IMR-90 (cell line): ENCODE results near the gene CROCC. TPM values are rescaled to one million over a fixed set of nuclear protein-coding genes. Genes with fewer than 3 reads are reported as not detected.

Source experiments
- ATAC-seq: fragments of 200-7000 bp; cut with Tn5 transposase; 2 replicates; pipeline ENCODE4 v1.9.1; 2020; ENCODE audit warnings: low read depth, mild to moderate bottlenecking, moderate library complexity
- BruUV-seq: library from RNA; stranded (reverse); fragments of 400-500 nt; replicated peaks from 2 replicates; lab custom pipeline; 2021; lab: Mats Ljungman, UMichigan
- CTCF ChIA-PET: fragments of 300-600 bp; formaldehyde crosslinking; extraction: SDS; loops from one replicate; lab custom pipeline; 2021; ENCODE audit warnings: antibody characterized with exemption; lab: Yijun Ruan, JAX
- POLR2A ChIA-PET: fragments of 300-600 bp; sonication (Branson Sonifier 250); formaldehyde crosslinking; loops from one replicate; lab custom pipeline; 2022; ENCODE audit warnings: antibody characterized with exemption; ENCODE audit not compliant: unreplicated experiment; lab: Charles Lee
- DNase-seq: peaks from one replicate; pipeline ENCODE4 v3.0.0; 2013
- H2AFZ ChIP-seq: replicated peaks from 2 replicates; pipeline ENCODE3; 2013; ENCODE audit warnings: low read length, mild to moderate bottlenecking; ENCODE audit not compliant: poor library complexity
- H2AK5ac ChIP-seq: 2 replicates; pipeline ENCODE4 v1.6.1; 2013; ENCODE audit warnings: low read depth, low read length, inconsistent platforms
- H2AK9ac ChIP-seq: replicated peaks from 2 replicates; pipeline ENCODE3; 2013; ENCODE audit warnings: mild to moderate bottlenecking, low read depth, low read length, moderate library complexity; ENCODE audit not compliant: poor library complexity
- H2BK120ac ChIP-seq: 2 replicates; pipeline ENCODE4 v1.6.1; 2013; ENCODE audit warnings: low read depth, low read length, inconsistent platforms
- H2BK15ac ChIP-seq: 3 replicates; pipeline ENCODE4 v1.6.1; 2013; ENCODE audit warnings: low read depth, low read length, inconsistent platforms
- H2BK20ac ChIP-seq: 2 replicates; pipeline ENCODE4 v1.6.1; 2013; ENCODE audit warnings: low read depth, mild to moderate bottlenecking, inconsistent platforms, low read length, moderate library complexity
- H2BK5ac ChIP-seq: 2 replicates; pipeline ENCODE4 v1.6.1; 2013; ENCODE audit warnings: mild to moderate bottlenecking, low read depth, low read length, inconsistent platforms; ENCODE audit not compliant: poor library complexity, severe bottlenecking
- H3K14ac ChIP-seq: replicated peaks from 2 replicates; pipeline ENCODE4 v1.6.1; 2013; ENCODE audit warnings: low read depth, low read length, inconsistent platforms
- H3K18ac ChIP-seq: 2 replicates; pipeline ENCODE4 v1.6.1; 2013; ENCODE audit warnings: low read depth, low read length, control low read depth
- H3K23ac ChIP-seq: 2 replicates; pipeline ENCODE4 v1.6.1; 2013; ENCODE audit warnings: low read depth, low read length, inconsistent platforms
- H3K27ac ChIP-seq: 2 replicates; pipeline ENCODE4 v1.5.1; 2013; ENCODE audit warnings: mild to moderate bottlenecking, control low read depth, low read length; ENCODE audit not compliant: insufficient read depth
- H3K27me3 ChIP-seq: 2 replicates; pipeline ENCODE4 v1.6.1; 2013; ENCODE audit warnings: low read length; ENCODE audit not compliant: control insufficient read depth, insufficient read depth
- H3K36me3 ChIP-seq: 2 replicates; pipeline ENCODE4 v1.6.1; 2013; ENCODE audit warnings: low read length, mixed read lengths; ENCODE audit not compliant: control insufficient read depth, insufficient read depth
- H3K4ac ChIP-seq: 2 replicates; pipeline ENCODE4 v1.6.1; 2013; ENCODE audit warnings: low read depth, low read length, inconsistent platforms
- H3K4me1 ChIP-seq: 2 replicates; pipeline ENCODE4 v1.6.1; 2013; ENCODE audit warnings: low read length, mixed read lengths; ENCODE audit not compliant: control insufficient read depth, insufficient read depth
- H3K4me2 ChIP-seq: 2 replicates; pipeline ENCODE4 v1.6.1; 2013; ENCODE audit warnings: low read depth, mild to moderate bottlenecking, control low read depth, low read length, moderate library complexity
- H3K4me3 ChIP-seq: 2 replicates; pipeline ENCODE4 v1.5.1; 2013; ENCODE audit warnings: low read depth, mild to moderate bottlenecking, control low read depth, low read length, moderate library complexity; ENCODE audit not compliant: insufficient read depth
- H3K56ac ChIP-seq: 2 replicates; pipeline ENCODE4 v1.6.1; 2013; ENCODE audit warnings: low read length, inconsistent platforms; ENCODE audit not compliant: insufficient read depth; ENCODE audit errors: extremely low read depth
- H3K79me1 ChIP-seq, 2 experiments: 2 replicates each; pipeline ENCODE4 v1.6.1; 2013; ENCODE audit warnings: low read length in 2 of 2, inconsistent platforms in 1 of 2, low read depth in 1 of 2
- H3K9ac ChIP-seq: 2 replicates; pipeline ENCODE4 v1.6.1; 2013; ENCODE audit warnings: low read depth, low read length, control low read depth
- H3K9me1 ChIP-seq: 2 replicates; pipeline ENCODE4 v1.6.1; 2013; ENCODE audit warnings: low read length, inconsistent platforms; ENCODE audit not compliant: insufficient read depth
- H3K9me3 ChIP-seq: 2 replicates; pipeline ENCODE4 v1.6.1; 2013; ENCODE audit warnings: low read length; ENCODE audit not compliant: control insufficient read depth, insufficient read depth
- H4K20me1 ChIP-seq: 2 replicates; pipeline ENCODE4 v1.6.1; 2013; ENCODE audit warnings: low read length, inconsistent platforms; ENCODE audit not compliant: insufficient read depth
- H4K5ac ChIP-seq: 2 replicates; pipeline ENCODE4 v1.6.1; 2013; ENCODE audit warnings: mild to moderate bottlenecking, low read depth, low read length, control low read depth
- H4K8ac ChIP-seq, 2 experiments: 2 replicates each; pipeline ENCODE4 v1.6.1; 2013; ENCODE audit warnings: low read depth in 2 of 2, low read length in 2 of 2, control low read depth in 1 of 2, inconsistent platforms in 1 of 2
- H4K91ac ChIP-seq: 2 replicates; pipeline ENCODE4 v1.6.1; 2013; ENCODE audit warnings: low read depth, low read length, inconsistent platforms; ENCODE audit not compliant: insufficient read depth
- BHLHE40 ChIP-seq: fragments of 150-350 bp; IDR thresholded peaks from 2 replicates; pipeline ENCODE4 v1.6.1; 2016; ENCODE audit warnings: mild to moderate bottlenecking, low read depth, low read length
- CEBPB ChIP-seq: IDR thresholded peaks from 2 replicates; pipeline ENCODE4 v1.6.1; 2012; ENCODE audit warnings: low read depth, low read length, improper control_type of control experiment
- CHD1 ChIP-seq: IDR thresholded peaks from 2 replicates; pipeline ENCODE4 v1.6.1; 2012; ENCODE audit warnings: low read depth, low read length, improper control_type of control experiment
- MAFK ChIP-seq: IDR thresholded peaks from 2 replicates; pipeline ENCODE4 v1.6.1; 2012; ENCODE audit warnings: low read depth, low read length, improper control_type of control experiment
- MXI1 ChIP-seq: IDR thresholded peaks from 2 replicates; pipeline ENCODE4 v1.6.1; 2012; ENCODE audit warnings: low read depth, mild to moderate bottlenecking, low read length, moderate library complexity, borderline replicate concordance
- NFE2L2 ChIP-seq: fragments of 150-350 bp; IDR thresholded peaks from 2 replicates; pipeline ENCODE4 v1.6.1; 2016; ENCODE audit warnings: low read depth, mild to moderate bottlenecking, low read length
- POLR2A ChIP-seq: IDR thresholded peaks from 2 replicates; pipeline ENCODE4 v1.6.1; 2012; ENCODE audit warnings: mild to moderate bottlenecking, low read depth, low read length
- RAD21 ChIP-seq: IDR thresholded peaks from 2 replicates; pipeline ENCODE4 v1.6.1; 2012; ENCODE audit warnings: low read length, improper control_type of control experiment
- RCOR1 ChIP-seq: IDR thresholded peaks from 2 replicates; pipeline ENCODE4 v1.6.1; 2012; ENCODE audit warnings: mild to moderate bottlenecking, low read length, improper control_type of control experiment; ENCODE audit not compliant: insufficient replicate concordance
- SMC3 ChIP-seq: fragments of 150-350 bp; IDR thresholded peaks from 2 replicates; pipeline ENCODE4 v1.6.1; 2016; ENCODE audit warnings: low read depth, mild to moderate bottlenecking, antibody characterized with exemption, low read length, moderate library complexity
- WGBS, 2 experiments: methylation state at CpG; one replicate each; pipeline versions ENCODE4 v1.1.5 to v1.1.7; 2013; ENCODE audit warnings: missing lambda C conversion rate in 2 of 2; ENCODE audit not compliant: insufficient read length in 1 of 2; ENCODE audit errors: extremely low coverage in 2 of 2; 5-methylcytosine and 5-hydroxymethylcytosine counted together
- dilution Hi-C: fragments of 300-500 bp; cut with HindIII; formaldehyde crosslinking; loops from one replicate; pipeline ENCODE4 v1.14.3; 2018; ENCODE audit warnings: low sequenced_read_pairs; ENCODE audit not compliant: unreplicated experiment
- in situ Hi-C: fragments of 300-500 bp; cut with MboI; formaldehyde crosslinking; loops from 3 replicates; pipeline ENCODE4 v1.14.3; 2019; ENCODE audit warnings: low sequenced_read_pairs, inconsistent platforms, mixed read lengths
- intact Hi-C: fragments of 100-400 bp; cut with micrococcal nuclease; formaldehyde crosslinking; loops from 2 replicates; pipeline ENCODE4 v1.10.0; 2022
- polyA plus RNA-seq, 3 experiments: library from polyadenylated mRNA; depleted of rRNA; stranded (reverse); fragments of >200 nt; gene quantifications; 2 replicates each; pipeline ENCODE4 v1.2.3, GENCODE V29; 2012; ENCODE audit warnings: low replicate concordance in 1 of 3
- total RNA-seq: library from RNA; depleted of rRNA; stranded (reverse); fragments of >200 nt; gene quantifications from 2 replicates; pipeline ENCODE4 v1.2.3, GENCODE V29; 2012
- TF ChIP-seq, protein P1 (sequence below): fragments of 150-350 bp; IDR thresholded peaks from 2 replicates; pipeline ENCODE4 v1.6.1; 2016; ENCODE audit warnings: low read depth, mild to moderate bottlenecking, low read length, moderate library complexity, borderline replicate concordance
- TF ChIP-seq, protein P2 (sequence below): fragments of 150-350 bp; IDR thresholded peaks from 2 replicates; pipeline ENCODE4 v1.6.1; 2017; ENCODE audit warnings: mild to moderate bottlenecking, antibody characterized with exemption, low read length, low read depth
- TF ChIP-seq, protein P3 (sequence below): conservative IDR thresholded peaks from 2 replicates; pipeline ENCODE4 v1.5.1; 2012; ENCODE audit warnings: mild to moderate bottlenecking, low read depth, low read length, improper control_type of control experiment

The CROCC gene
- total and polyA plus RNA-seq, 2 of the 4 experiments (the other 2 are of a cell fraction) = 7.5 to 13.7 TPM

DNA sequence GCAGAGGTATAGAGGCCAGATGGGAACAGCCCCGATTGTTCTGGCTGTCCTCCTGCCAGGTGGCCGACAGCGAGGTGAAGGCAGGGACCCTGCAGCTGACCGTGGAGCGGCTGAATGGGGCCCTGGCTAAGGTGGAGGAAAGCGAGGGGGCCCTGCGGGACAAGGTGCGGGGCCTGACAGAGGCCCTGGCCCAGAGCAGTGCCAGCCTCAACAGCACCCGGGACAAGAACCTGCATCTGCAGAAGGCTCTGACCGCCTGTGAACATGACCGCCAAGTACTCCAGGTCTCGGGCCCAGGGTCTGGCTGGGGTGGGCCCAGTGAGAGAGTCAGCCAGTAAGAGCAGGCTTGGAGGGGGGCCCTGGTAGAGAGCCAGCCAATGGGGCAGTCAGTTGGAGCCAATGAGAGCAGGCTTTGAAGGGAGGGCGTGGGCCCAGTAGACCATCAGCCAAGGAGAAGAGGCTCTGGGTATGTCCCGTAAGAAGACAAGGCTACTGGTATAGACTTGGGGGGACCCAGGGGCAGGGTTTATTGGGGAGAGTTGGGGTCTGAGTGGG, 47.4 kb downstream of the CROCC start:
- ATAC-seq = no peak
- H4K91ac ChIP-seq = no peak overlapping the region
- DNase-seq = no peak
- WGBS, 2 experiments = 85% methylated on average over 9 of the region's 14 CpGs; no CpG with 5 or more reads in 1 of the 2 experiments
- dilution Hi-C loops = no loop called here
- H2BK20ac ChIP-seq = no peak overlapping the region
- H2BK120ac ChIP-seq = no peak overlapping the region
- H3K27me3 ChIP-seq = no peaks in the 10 kb centered on the region; the same call in 1 of the 2 replicates
- H3K56ac ChIP-seq = no peak overlapping the region
- H2BK15ac ChIP-seq = no peak overlapping the region
- in situ Hi-C loops = no loop called here
- H4K20me1 ChIP-seq = peaks cover 12% of the 10 kb centered on the region
- H2BK5ac ChIP-seq = no peak overlapping the region
- no peak overlapping the region for H3K4ac ChIP-seq
- no peak overlapping the region for H2AFZ ChIP-seq
- no peak overlapping the region for H3K27ac ChIP-seq
- H3K14ac ChIP-seq = no peak overlapping the region
- no peak overlapping the region for H3K4me3 ChIP-seq
- H3K79me1 ChIP-seq = no peaks in the 10 kb centered on the region
- no peak overlapping the region for H4K5ac ChIP-seq
- H3K4me2 ChIP-seq = no peak overlapping the region
- H2AK9ac ChIP-seq = no peak overlapping the region
- H3K4me1 ChIP-seq = peaks cover 7% of the 10 kb centered on the region
- H3K9ac ChIP-seq = no peak overlapping the region
- no peak overlapping the region for H2AK5ac ChIP-seq
- ChIA-PET POLR2A (no interaction called here), CTCF (no interaction called here)
- H4K8ac ChIP-seq = no peak overlapping the region
- no peak overlapping the region for H3K18ac ChIP-seq
- intact Hi-C loops = no loop called here
- no peaks in the 10 kb centered on the region for H3K9me1 ChIP-seq
- no peaks in the 10 kb centered on the region for H3K9me3 ChIP-seq
- no TSS peak for BruUV-seq
- no peak overlapping the region for H3K23ac ChIP-seq
- TF ChIP-seq CEBPB (no peak), RCOR1 (no peak), NFE2L2 (no peak), POLR2A (no peak), RAD21 (no peak), MAFK (no peak), CHD1 (no peak), SMC3 (no peak), MXI1 (no peak), BHLHE40 (no peak)
- TF ChIP-seq, protein P1, sequence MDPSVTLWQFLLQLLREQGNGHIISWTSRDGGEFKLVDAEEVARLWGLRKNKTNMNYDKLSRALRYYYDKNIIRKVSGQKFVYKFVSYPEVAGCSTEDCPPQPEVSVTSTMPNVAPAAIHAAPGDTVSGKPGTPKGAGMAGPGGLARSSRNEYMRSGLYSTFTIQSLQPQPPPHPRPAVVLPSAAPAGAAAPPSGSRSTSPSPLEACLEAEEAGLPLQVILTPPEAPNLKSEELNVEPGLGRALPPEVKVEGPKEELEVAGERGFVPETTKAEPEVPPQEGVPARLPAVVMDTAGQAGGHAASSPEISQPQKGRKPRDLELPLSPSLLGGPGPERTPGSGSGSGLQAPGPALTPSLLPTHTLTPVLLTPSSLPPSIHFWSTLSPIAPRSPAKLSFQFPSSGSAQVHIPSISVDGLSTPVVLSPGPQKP = no peak
- TF ChIP-seq, protein P2, sequence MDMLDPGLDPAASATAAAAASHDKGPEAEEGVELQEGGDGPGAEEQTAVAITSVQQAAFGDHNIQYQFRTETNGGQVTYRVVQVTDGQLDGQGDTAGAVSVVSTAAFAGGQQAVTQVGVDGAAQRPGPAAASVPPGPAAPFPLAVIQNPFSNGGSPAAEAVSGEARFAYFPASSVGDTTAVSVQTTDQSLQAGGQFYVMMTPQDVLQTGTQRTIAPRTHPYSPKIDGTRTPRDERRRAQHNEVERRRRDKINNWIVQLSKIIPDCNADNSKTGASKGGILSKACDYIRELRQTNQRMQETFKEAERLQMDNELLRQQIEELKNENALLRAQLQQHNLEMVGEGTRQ = no peak
- TF ChIP-seq, protein P3, sequence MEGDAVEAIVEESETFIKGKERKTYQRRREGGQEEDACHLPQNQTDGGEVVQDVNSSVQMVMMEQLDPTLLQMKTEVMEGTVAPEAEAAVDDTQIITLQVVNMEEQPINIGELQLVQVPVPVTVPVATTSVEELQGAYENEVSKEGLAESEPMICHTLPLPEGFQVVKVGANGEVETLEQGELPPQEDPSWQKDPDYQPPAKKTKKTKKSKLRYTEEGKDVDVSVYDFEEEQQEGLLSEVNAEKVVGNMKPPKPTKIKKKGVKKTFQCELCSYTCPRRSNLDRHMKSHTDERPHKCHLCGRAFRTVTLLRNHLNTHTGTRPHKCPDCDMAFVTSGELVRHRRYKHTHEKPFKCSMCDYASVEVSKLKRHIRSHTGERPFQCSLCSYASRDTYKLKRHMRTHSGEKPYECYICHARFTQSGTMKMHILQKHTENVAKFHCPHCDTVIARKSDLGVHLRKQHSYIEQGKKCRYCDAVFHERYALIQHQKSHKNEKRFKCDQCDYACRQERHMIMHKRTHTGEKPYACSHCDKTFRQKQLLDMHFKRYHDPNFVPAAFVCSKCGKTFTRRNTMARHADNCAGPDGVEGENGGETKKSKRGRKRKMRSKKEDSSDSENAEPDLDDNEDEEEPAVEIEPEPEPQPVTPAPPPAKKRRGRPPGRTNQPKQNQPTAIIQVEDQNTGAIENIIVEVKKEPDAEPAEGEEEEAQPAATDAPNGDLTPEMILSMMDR = no peak
- H3K36me3 ChIP-seq = peaks cover 14% of the 10 kb centered on the region; the same call in 1 of the 2 replicates
